HG02610 (cell line): ENCODE measurements around the gene SAT2.
"Not testable (repeated sequence)": the region's sequence is repeated elsewhere in the genome, so short reads cannot be mapped to it uniquely, and the experiment has no call there.

ENCODE experiments used
- ATAC-seq: cut with Tn5 transposase; IDR thresholded peaks from one replicate; pipeline ENCODE4 v1.9.1; 2021; ENCODE audit warnings: mild to moderate bottlenecking, moderate library complexity; ENCODE audit not compliant: unreplicated experiment

Gene SAT2

DNA sequence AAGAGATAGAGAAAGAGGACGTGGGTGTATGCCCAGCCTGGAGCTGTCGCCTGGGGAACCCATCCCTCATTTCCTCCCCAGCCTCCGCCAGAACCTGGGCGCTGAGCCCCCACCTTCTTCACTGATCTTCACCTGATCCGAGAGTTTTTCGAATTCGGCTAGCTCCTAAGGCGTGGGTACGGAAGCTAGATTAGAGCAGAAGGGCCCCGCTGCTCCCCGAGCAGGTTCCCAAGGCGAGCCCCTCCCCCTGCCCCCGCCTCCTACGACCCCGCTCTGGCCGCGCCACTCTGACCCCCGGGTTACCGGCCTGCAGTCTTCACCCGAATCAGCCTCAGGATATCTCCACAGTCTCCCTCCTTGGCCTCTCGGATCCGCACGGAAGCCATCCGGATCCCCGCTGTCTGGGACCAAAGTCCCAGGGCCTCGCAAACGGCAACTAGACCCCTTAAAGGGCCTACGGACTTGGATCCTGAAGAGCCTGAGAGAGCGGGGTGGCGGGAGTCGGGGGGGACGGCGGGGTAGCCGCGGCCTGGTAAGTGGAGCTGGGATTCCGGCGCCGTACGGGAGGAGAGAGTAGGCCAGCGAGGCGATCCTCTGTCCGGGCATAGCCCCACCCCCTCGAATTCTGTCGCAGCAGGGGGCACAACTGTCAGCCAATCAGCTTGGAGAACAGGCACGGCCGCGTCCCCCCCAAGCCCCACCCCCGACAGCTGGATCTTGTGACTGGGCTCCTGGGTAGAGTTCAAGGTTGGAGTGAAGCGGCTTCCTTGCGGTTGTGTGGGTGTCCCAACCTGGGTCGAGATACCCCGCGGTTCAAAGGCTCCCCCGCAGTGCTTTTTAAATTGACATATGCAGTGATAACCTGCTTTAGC, at the start of gene SAT2:
Gene SAT2 (minus strand): TSS at position 572 of the 872 bp plus-strand sequence. CDS start 186 bp downstream, at position 386.
- peak; percentile 89 for ATAC-seq

DNA sequence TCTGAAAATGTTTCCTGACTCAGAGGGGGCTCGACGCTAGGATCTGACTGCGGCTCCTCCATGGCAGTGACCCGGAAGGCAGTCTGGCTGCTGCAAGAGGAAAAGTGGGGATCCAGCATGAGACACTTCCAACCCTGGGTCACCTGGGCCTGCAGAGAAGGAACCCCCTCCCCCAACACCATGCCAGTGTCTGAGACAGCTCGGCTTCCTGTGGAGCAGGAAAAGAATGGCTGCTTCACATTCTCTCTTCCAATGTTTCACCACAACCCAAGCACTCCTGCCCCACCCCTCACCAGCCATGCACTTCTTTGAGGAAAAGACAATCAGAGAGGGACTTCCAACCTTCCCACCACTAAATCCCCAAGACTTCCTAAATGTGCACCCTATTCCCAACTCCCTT, 48.9 kb upstream of the SAT2 start:
- ATAC-seq = no peak

DNA sequence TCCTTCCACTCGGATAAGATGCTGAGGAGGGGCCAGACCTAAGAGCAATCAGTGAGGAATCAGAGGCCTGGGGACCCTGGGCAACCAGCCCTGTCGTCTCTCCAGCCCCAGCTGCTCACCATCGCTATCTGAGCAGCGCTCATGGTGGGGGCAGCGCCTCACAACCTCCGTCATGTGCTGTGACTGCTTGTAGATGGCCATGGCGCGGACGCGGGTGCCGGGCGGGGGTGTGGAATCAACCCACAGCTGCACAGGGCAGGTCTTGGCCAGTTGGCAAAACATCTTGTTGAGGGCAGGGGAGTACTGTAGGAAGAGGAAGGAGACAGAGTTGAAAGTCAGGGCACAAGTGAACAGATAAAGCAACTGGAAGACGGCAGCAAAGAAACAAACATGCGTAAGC, 47.3 kb upstream of the SAT2 start:
- ATAC-seq = no peak

DNA sequence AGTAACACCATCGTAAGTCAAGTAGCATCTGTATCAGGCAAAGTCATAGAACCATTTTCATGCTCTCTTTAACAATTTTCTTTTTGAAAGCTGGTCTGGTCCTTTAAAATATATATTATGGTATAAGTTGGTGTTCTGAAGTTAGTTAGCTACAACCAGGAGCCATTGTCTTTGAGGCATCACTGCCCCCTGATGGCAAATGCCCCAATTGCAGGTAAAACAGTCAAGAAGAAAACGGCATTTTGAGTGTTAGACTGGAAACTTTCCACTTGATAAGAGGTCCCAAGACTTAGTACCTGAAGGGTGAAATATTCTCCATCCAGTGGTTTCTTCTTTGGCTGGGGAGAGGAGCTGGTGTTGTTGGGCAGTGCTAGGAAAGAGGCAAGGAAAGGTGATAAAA, 45.6 kb upstream of the SAT2 start:
- ATAC-seq = no peak

DNA sequence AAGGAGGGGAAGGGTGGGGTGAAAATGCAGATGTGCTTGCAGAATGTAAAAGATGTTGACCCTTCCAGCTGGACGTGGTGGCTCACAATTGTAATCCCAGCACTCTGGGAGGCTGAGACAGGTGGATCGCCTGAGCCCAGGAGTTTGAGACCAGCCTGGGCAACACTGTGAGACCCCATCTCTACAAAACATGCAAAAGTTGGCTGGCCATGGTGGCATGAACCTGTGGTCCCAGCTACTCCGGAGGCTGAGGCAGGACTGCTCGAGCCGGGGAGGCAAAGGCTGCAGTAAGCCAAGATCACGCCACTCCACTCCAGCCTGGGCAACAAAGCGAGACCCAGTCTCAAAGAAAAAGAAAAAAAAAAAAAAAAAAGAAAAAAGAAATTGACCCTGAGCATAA, 40.9 kb upstream of the SAT2 start:
- ATAC-seq = no peak

DNA sequence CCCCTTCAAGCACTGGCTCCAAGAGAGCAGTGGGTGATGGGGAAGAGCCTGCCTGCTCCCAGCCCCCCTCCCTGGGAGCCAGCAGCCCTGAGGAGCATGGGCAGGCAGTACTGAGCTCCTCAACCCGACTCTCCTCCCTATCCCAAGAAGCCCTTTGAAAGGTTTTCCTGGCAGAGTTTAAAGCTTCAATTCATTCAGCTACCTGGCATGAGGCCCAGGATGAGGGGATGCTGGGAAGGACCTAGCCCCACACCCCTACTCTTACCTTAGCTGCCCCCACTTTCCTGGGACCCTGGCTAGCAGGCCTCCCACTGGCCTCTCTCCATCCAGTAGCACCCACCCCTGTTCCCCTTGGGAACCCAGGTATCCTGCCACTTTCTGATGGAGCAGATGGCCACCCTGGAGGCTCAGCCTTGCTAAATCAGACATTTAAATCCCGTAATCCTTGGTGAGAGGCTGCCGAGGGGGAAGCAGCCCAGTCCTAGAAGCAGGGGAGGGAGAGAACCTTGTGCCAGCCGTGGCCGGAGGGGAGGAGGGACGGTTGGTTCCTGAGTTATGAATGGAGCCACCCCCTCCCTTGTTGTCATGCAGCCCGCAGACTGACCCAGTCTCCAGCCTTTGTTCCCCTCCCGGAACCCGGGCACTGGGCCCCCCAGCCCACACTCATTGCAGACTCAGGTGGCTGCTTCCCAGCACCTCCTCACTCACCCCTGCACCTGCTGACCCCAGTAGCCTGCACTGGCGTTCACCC, 40.2 kb upstream of the SAT2 start:
- ATAC-seq = no peak

DNA sequence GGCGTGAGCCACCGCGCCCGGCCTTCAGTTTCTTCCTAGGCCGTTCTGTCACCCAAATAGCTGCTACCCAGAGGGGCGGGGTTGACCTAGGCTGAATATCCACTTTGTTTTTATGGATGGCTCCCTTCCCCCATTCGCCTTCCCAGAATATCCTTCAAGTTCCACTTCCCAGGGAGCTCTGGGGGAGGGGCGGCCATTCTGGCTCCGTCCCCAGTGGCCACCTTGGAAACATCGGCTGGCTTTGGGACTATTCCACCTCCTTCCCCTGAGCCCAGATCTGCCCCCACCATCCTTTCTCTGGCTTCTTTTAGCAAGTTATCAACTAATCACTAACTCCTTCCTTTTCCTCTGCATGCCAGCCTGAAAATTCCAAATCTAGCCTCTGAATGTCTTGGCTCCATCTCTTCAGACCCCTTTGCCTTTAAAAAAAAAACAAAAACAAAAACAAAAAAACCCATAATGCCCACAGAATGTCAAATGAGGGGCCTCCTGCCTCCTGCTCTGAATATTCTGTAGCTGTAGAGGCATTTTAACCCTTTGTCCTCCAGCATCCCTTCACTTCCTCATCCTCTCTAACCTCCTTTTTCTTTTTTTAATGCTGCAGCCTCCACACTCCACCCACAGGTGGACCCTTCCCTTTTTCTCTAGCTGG, 29.5 kb upstream of the SAT2 start:
- no peak for ATAC-seq

DNA sequence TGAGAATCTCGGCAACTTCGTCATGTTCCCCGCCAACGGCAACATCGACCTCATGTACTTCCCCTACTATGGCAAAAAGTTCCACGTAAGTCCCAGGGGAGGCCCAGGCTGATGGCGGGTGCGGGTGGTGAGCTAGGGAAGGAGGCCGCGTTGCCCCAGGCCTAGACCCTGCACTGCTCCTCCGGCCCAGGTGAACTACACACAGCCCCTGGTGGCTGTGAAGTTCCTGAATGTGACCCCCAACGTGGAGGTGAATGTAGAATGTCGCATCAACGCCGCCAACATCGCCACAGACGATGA, 27.9 kb upstream of the SAT2 start:
- ATAC-seq = no peak

DNA sequence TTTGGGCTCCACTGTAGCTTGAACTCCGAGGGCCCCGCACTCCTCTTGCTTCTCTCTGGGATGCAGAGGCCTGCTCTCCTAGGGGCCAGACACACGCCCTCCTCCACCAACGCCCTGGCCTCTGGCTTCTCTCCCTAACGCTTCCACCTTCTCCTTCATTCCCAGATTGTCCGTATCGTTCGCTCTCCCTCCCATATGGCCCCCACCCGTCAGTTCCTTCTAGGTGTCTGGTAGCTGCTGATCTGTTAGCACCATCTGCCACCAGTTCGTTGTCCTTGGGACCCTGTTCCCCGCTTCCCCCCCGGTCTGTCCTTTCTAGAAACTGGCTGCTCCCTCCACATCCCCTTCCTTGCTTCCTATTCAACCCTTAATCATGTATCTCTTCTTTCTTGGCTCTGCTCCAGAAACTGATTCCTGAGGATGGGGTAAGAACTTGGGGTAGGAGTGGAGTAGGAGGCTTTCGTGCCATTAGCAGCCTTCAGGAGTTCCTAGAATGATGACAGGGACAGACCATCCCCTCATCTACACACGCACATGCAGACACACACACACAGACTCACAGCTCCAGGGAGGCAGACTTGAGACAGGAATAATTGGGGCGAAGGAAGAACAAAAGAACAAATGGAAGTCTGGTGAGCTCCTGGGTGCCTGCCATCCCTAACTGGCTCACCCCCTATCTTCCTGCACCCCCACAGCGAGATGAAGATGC, 27.4 kb upstream of the SAT2 start:
- no peak for ATAC-seq

DNA sequence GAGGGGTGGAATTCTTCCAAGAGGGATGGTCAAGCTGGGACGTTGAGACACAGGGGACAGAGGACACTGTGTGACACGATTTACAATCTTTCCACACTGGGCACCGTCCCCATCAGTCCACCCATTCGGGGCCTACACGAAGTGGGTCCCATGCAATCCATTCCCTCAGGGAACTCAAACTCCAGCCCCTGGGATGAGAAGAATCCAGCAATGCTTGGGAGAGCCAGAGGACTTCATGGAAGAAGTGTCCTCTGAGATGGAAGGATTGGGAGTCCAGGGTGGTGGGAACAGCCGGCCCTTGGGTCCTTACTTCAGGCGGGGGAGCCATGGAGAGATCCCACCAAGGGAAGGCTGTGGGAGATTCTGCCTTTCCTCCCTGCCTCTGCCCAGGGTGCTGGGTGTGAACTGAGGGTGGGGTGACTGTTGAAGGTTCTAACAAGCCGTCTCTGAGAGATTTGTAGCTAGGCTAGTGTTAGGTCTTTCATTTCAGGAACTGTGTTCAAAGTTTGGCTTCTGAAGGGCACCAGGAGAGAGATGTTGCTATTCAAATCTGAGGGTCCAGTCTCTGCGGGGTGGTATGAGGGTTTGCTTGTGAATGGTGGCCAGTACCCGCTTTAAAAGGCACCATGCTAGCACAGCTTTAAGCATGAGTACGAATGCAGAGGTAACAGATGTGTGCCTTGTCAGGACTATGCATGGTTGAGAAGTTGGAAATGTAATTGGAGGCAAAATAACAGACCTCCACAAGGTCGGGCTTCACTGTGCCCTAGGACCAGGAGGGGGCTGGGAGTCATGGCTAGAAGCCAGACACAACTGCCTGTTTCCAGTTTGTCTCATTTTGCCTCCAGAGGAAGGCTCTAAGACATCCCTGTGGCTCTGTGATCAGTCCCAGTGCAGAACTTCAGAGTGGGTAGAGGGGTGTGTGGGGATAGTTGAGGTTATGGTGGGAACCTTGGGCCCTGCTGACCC, 25.1 kb upstream of the SAT2 start:
- no peak for ATAC-seq

DNA sequence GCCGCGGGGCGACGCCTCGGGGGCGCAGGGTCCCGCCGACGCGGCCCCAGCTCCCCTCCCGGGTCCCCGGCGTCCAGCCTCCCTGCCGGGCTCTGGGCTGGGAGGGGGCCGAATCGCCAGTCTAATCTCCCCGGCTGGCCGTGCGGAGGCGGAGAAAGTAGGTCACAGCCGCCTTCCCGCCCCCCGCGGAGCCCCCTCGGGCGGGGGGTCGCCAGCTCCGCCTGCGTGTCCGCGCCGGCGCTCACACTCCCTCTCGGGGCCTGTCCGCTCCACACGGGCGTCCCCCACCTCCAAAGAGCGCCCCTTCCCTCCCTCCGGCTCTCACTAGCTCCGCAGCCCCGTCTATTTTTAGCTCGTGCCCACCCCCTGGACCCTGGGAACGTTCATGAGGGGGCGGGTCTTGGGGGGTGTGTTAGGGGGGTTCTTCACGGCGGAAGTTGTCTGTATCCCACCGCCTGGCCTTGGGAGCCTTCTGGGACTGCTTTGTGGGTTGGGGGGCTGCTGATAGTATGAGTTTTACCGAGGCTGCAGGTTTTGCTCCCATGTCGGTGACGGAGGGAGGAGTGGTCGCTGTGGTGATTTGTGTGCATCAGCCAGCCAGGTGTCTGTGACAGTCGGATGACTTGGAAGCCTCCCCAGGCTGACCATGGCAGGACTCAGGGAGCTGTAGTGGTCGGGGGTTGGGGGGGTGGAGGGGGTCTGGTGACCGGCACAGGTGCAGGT, 24.2 kb upstream of the SAT2 start:
- no peak for ATAC-seq

DNA sequence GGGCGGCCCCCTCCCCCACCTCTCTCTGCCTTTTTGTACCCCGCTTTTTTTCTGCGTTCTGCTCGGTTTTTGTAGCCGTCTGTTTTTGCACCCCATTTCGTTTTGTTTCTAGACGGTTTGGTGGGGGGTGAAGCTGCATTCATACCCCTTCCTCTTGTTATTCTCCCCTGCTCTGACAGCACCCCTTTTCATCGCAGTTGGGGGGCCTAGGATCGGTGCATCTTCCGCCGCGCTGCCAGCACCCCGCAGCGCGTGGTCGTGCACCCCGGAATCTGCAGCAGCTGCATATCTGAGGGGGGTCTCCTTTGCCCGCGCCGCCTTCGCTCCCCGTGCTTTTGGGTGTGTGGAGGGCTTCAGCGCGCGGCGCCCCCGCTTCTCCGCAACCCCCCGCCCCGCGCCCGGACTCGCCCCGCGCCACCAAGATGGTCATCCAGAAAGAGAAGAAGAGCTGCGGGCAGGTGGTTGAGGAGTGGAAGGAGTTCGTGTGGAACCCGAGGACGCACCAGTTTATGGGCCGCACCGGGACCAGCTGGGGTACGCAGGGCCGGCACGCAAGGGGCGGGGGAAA, 23.6 kb upstream of the SAT2 start:
- ATAC-seq = no peak

DNA sequence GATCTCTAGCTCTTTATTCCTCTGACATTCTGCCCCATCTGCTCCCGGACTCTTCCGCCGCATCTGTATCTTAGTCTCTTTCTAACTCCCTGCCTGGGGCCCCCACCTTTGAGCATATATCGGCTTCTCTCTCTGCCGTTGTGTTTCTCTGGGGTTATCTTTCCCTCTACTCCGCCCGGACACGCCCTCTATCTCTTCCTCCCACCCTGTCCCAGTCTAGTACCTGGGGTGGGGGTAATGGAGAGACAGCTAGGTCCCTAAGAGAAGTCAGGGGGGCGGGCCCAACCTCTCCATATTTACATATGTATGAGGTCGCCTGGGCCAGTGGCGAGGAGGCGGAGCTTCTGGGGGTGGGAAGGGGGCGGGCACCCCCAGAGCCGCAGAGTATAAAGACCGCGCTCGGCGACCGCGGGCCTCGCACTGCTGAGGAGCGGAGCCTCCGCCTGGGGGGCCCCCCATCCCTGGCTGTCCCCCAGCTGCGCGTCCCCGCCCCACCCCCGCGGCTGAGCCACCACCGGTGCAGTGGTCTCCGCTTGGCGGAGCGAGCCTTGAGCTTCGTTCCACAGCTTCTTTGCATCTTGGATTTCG, 23.0 kb upstream of the SAT2 start, which contains the start of gene ATP1B2:
Gene ATP1B2 (plus strand): TSS at position 418 of the 588 bp plus-strand sequence. CDS start 593 bp downstream, outside the sequence.
- ATAC-seq = peak; percentile 49

DNA sequence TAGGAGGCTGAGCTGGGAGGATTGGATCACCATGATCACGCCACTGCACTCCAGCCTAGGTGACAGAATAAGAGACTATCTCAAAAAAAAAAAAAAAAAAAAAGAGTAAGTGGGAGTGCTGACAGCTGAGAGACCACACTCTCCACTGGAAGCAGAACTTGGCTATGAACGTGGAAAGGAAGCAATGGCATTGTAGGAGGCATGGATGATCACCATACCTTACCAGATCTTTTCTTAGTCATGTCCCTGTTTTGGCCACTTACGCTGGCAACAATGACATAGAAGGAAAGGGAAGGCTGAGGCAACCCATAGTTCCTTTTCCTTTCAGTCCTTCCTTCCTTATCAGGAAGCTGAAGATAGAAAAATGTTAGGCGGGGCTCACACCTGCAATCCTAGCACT, 19.4 kb upstream of the SAT2 start:
- ATAC-seq = no peak

DNA sequence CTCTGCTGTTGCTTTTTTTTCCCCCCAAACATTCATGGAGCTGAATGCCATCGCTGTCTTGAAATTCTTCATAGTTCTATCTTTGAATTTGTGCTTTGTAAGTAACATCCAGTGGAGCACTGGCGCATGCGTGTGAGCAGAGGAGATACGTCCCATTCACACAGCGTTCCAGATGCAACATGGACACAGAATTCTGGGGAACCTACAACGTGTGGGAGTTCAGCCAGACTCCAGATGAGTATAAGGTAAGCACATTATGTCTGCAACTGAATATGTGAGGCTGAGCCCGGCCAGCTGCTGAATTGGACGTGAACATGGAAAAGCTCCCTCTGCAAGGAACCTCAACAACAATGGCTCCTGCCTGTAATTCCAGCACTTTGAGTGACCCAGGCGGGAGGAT, 18.8 kb upstream of the SAT2 start:
- ATAC-seq = no peak

DNA sequence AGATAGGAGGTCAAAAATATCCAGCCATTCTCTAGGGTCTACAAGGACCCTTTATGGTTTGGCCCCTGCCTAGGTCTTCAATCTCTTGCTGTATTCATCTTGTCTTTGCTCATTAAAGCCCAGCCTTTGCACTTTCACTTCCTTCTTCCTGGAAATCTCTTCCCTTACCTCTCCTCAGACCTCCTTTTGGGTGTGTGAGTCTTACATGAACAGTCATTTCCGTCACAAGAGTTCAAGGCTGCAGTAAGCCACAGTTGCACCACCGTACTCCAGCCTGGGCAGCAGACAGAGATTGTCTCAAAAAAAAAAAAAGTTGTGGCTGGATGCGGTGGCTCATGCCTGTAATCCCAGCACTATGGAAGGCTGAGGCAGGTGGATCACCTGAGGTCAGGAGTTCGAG, 17.2 kb upstream of the SAT2 start:
- ATAC-seq = no peak

DNA sequence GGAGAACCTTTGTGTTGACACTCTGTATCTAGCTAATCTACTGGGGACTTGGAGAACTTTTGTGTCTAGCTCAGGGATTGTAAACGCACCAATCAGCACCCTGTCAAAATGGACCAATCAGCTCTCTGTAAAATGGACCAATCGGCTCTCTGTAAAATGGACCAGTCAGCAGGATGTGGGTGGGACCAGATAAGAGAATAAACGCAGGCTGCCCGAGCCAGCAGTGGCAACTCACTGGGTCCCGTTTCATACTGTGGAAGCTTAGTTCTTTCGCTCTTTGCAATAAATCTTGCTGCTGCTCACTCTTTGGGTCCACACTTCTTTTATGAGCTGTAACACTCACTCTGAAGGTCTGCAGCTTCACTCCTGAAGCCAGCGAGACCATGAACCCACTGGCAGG, 14.0 kb upstream of the SAT2 start:
- ATAC-seq = not testable (repeated sequence)

DNA sequence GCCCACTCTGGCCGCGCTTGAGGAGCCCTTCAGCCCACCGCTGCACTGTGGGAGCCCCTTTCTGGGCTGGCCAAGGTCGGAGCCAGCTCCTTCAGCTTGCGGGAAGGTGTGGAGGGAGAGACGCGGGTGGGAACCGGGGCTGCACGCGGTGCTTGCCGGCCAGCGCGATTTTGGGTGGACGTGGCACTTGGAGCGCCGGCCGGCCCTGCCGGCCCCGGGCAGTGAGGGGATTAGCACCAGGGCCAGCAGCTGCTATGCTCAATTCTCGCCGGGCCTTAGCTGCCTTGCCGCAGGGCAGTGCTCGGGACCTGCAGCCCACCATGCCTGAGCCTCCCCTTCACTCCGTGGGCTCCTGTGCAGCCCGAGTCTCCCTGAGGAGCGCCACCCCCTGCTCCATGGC, 13.2 kb upstream of the SAT2 start:
- ATAC-seq = no peak

DNA sequence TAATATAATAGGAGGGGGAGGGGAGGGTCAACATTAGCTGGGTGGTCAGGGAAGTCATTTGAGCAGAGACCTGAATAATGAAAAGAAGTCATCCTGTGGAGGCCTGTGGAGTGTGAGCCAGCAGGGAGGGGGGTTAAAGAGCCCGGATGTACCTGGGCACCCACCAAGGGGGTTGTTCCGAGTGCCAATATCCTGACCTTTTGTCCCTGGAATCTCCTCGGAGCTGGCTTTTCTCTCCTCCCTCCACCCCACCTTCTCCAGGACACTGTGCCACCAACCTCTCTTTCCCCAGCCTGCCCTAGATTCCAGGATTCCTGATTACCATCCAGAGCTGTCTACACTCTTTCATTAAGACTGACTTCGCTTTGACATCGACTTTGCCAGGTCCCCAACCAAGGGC, 8.5 kb upstream of the SAT2 start:
- ATAC-seq = no peak
